ENCODE results near the gene FRAS1. TPM values are rescaled to one million over a fixed set of nuclear protein-coding genes. Genes with fewer than 3 reads are reported as not detected.

FRAS1 gene
- total RNA-seq, 1 experiment from 2014 or later, result 13.1 TPM

DNA sequence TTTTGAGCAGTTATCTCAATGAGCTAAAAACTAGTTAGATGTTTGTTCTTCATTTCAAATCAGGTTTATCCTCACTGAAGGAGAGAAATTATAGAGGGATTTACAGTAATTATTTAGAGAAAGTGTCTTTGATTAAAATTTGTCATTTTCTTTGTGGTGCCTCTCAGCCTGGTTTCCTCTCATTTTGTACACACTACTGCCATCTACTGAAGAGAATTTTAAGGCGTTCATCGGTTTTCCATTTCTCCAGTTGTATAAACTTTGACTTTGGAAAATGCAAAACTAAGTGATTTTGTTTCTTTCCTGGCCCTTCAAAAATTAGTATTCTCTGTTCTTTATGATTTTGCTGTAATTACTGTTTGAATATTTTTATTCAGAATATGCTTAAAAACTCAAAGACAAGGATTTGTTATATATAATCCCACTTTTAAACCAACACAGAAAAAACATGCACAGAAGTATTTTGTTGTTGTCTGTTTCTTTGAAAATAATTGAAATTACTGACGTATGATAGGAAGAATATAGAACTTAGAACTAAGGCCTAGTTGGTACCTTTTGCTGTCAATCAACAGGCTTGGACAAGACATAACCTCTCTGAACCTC lies 460.0 kb downstream of the FRAS1 start:
- Histone ChIP-seq H3K9me3 (ENCODE audit: insufficient read depth, low read depth) (no peaks in the 10 kb centered on the region), H2AFZ (no peak overlapping the region), H3K9me2 (ENCODE audit: insufficient read depth) (no peaks in the 10 kb centered on the region), H4K20me1 (ENCODE audit: insufficient read depth) (no peaks in the 10 kb centered on the region), H3K4me2 (no peak overlapping the region), H3K27me3 (ENCODE audit: insufficient read depth, low read depth) (no peaks in the 10 kb centered on the region), H3K36me3 (ENCODE audit: low read depth) (no peaks in the 10 kb centered on the region), H3F3A (ENCODE audit: insufficient read depth, low read depth) (no peaks in the 10 kb centered on the region), H3K27ac (no peak overlapping the region), H3K4me3 (no peak overlapping the region), H3K4me1 (replicated peaks; ENCODE audit: insufficient read depth) (no peaks in the 10 kb centered on the region), H3K79me2 (ENCODE audit: low read depth) (no peaks in the 10 kb centered on the region)
- ChIA-PET POLR2A (ENCODE audit: unreplicated experiment) (no interaction called here), CTCF (no interaction called here)
- no TSS peak for BruUV-seq (replicated peaks)
- TF ChIP-seq, protein P1, sequence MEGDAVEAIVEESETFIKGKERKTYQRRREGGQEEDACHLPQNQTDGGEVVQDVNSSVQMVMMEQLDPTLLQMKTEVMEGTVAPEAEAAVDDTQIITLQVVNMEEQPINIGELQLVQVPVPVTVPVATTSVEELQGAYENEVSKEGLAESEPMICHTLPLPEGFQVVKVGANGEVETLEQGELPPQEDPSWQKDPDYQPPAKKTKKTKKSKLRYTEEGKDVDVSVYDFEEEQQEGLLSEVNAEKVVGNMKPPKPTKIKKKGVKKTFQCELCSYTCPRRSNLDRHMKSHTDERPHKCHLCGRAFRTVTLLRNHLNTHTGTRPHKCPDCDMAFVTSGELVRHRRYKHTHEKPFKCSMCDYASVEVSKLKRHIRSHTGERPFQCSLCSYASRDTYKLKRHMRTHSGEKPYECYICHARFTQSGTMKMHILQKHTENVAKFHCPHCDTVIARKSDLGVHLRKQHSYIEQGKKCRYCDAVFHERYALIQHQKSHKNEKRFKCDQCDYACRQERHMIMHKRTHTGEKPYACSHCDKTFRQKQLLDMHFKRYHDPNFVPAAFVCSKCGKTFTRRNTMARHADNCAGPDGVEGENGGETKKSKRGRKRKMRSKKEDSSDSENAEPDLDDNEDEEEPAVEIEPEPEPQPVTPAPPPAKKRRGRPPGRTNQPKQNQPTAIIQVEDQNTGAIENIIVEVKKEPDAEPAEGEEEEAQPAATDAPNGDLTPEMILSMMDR (conservative IDR thresholded peaks at IDR 0.05), result peak; percentile 69
- TF ChIP-seq EZH2 (IDR thresholded peaks at IDR 0.05; ENCODE audit: low read depth), result no peak
- no peak for DNase-seq
- intact Hi-C loops (cut with micrococcal nuclease; ENCODE audit: unreplicated experiment), result loop anchor here (1.0 to 5.0 kb wide), 4 partner anchors 225 to 558 kb away; no protein-coding TSS in a partner anchor

- Histone ChIP-seq H3K4me3 (no peak overlapping the region), H4K20me1 (ENCODE audit: insufficient read depth) (no peaks in the 10 kb centered on the region), H3K4me1 (replicated peaks; ENCODE audit: insufficient read depth) (no peaks in the 10 kb centered on the region), H3K36me3 (ENCODE audit: low read depth) (no peaks in the 10 kb centered on the region), H3K4me2 (no peak overlapping the region), H3K9me3 (ENCODE audit: insufficient read depth, low read depth) (no peaks in the 10 kb centered on the region), H3F3A (ENCODE audit: insufficient read depth, low read depth) (no peaks in the 10 kb centered on the region), H3K9me2 (ENCODE audit: insufficient read depth) (no peaks in the 10 kb centered on the region), H3K27ac (no peak overlapping the region), H3K79me2 (ENCODE audit: low read depth) (no peaks in the 10 kb centered on the region), H3K27me3 (ENCODE audit: insufficient read depth, low read depth) (no peaks in the 10 kb centered on the region), H2AFZ (no peak overlapping the region)
- ChIA-PET CTCF (interaction anchor here (0.6 kb wide), 1 partner anchor 47 kb away, joined by 3 read pairs; no protein-coding TSS in a partner anchor), POLR2A (ENCODE audit: unreplicated experiment) (interaction anchor here (0.7 kb wide), 1 partner anchor 327 kb away, joined by 12 read pairs; no protein-coding TSS in a partner anchor)
- TF ChIP-seq, protein P1 (conservative IDR thresholded peaks at IDR 0.05), result no peak
- no peak for TF ChIP-seq EZH2 (IDR thresholded peaks at IDR 0.05; ENCODE audit: low read depth)
- no peak for DNase-seq
- intact Hi-C loops (cut with micrococcal nuclease; ENCODE audit: unreplicated experiment), result loop anchor here (5.0 kb wide), 1 partner anchor 226 kb away; no protein-coding TSS in a partner anchor
- no TSS peak for BruUV-seq (replicated peaks)
These were observed 461.4 kb downstream of the FRAS1 start for GRCh38 chr4:78518561-78518960.

DNA sequence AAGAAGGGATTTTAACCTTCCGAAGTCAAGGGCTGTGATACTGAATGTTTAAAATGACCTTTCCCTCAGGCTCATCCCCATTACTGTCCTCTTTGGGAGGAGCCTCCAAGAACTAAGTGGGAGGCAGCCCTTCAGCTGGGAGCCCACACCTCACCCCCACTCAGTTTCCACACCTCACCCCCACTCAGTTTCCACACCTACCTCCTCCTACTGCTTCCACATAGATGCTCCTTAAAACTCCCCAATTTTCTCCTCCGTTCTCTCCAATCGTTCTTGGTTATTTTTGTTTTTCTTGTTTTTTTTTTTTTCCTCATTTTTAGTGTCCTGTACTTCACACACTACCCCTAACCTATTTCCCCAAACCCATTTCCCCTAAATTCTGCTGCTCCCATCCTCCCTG lies 462.8 kb downstream of the FRAS1 start:
- Histone ChIP-seq H3K27ac (no peak overlapping the region), H3K36me3 (ENCODE audit: low read depth) (no peaks in the 10 kb centered on the region), H3K9me2 (ENCODE audit: insufficient read depth) (no peaks in the 10 kb centered on the region), H3F3A (ENCODE audit: insufficient read depth, low read depth) (no peaks in the 10 kb centered on the region), H3K4me1 (replicated peaks; ENCODE audit: insufficient read depth) (no peaks in the 10 kb centered on the region), H4K20me1 (ENCODE audit: insufficient read depth) (no peaks in the 10 kb centered on the region), H2AFZ (no peak overlapping the region), H3K27me3 (ENCODE audit: insufficient read depth, low read depth) (no peaks in the 10 kb centered on the region), H3K79me2 (ENCODE audit: low read depth) (no peaks in the 10 kb centered on the region), H3K4me3 (no peak overlapping the region), H3K4me2 (no peak overlapping the region), H3K9me3 (ENCODE audit: insufficient read depth, low read depth) (no peaks in the 10 kb centered on the region)
- intact Hi-C loops (cut with micrococcal nuclease; ENCODE audit: unreplicated experiment), result loop anchor here (5.0 kb wide), 1 partner anchor 228 kb away; no protein-coding TSS in a partner anchor
- no TSS peak for BruUV-seq (replicated peaks)
- TF ChIP-seq, protein P1 (conservative IDR thresholded peaks at IDR 0.05), result no peak
- no peak for TF ChIP-seq EZH2 (IDR thresholded peaks at IDR 0.05; ENCODE audit: low read depth)
- CTCF ChIA-PET, result no interaction called here
- no peak for DNase-seq
- POLR2A ChIA-PET (ENCODE audit: unreplicated experiment), result no interaction called here
